NCI-H345 treated with DMSO at 0.1 percent for 48 hours (cell line): ENCODE data around the gene IL21.
"Not testable (repeated sequence)": the region's sequence is repeated elsewhere in the genome, so short reads cannot be mapped to it uniquely, and the experiment has no call there.

Source experiments
- DNase-seq: peaks from one replicate; lab custom pipeline; 2025; ENCODE audit not compliant: unreplicated experiment; lab: John Stamatoyannopoulos, UW

Gene IL21

DNA sequence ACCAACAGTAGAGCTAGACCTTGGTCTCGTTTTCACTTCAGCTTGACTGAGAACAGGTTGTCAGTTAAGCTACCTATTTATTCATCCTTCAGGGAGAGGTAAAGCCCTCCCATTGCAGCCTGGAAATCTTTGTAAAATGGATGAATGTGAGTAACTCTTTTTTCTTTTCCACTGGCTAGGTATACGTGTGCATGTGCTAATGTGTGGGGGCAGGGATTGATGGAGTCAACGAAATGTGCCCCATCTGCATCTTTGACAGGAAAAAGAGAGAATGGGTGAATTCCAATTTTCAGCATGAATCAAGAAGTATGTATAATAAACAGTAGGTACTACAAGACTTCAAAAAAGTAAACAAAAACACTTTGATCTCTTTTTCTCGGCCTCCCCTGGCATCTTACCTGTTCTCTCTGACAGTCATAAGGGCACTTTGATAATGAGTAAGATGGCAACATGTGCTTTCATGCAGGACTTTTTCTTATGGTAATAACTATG lies at the start of gene IL21:
IL21 (minus strand) TSS at position 51 of the 492 bp plus-strand sequence. CDS start 55 bp downstream, outside the sequence.
- DNase-seq: no peak

DNA sequence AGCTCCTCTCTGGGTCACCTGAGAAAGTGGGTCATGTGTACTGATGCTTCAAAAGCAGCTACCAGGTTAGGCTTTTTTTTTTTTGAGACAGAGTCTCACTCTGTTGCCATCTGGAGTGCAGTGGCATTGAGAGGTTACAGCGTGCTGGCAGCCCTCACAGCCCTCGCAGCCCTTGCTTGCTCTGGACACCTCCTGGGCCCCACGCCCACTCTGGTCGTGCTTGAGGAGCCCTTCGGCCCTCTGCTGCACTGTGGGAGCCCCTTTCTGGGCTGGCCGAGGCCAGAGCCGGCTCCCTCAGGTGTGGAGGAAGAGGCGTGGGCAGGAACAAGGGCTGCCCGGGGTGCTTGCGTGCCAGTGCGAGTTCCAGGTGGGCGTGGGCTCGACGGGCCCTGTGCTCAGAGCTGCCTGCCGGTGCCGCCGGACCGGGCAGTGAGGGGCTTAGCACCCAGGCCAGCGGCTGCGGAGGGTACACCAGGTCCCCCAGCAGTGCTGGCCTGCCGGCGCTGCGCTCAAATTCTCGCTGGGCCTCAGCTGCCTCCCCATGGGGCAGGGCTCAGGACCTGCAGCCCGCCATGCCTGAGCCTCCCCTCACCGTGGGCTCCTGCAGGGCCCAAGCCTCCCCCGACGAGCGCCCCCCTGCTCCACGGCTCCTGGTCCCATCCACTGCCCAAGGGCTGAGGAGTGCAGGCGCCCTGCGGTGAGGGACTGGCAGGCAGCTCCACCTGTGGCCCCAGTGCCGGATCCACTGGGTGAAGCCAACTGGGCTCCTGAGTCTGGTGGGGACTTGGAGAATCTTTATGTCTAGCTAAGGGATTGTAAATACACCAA lies 49.3 kb upstream of the IL21 start:
- no peak for DNase-seq

DNA sequence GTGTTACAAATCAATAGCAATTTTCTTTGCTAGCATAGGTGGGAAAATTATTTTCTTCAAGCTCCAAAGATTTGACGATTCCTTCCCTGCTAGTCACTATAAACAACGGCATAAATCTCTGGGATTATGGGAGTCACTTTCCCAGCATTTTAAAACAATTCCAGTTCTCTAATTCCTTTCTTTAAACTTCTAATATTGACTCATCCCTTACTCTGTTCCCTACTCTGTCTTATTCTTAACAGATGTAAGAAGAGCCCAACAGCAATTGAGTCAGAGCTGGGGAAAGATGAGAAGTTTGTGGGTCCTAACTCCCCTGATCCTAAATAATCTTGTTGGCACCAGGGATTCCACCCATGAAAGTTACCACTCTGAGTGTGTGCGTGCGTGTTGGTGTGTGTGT lies 47.4 kb upstream of the IL21 start:
- no peak for DNase-seq

DNA sequence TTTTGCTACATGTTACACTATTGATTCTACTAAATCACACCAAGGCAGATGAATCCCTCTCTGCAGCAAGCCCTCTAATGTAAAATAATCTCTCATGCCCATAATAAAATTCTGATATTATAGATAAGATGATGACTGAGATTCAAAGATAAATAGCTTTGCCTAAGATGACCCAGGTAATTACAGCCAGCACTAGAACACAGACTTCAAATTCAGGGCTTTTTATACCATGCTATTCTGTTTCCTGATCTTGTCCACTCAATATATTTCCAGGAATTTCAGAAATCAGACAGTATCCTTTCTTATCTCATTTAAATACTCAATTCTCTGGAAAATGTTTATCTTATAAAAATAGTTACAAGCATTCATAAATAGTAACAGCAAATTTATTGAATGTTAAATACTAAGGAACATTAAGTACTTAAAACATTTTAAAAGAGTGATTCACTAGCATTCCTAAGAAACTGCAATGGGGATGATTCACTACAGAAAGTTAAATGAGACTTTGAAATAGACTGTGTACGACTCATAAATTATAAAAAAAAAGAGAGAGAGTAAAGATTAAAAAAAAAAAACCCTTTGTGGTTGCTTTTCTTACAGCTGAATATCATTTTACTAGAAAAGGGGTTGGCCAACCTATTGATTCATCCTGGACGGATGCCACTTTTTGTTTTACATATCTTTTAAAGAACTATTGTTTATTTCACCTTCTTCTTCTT lies 45.8 kb upstream of the IL21 start:
- no peak for DNase-seq

DNA sequence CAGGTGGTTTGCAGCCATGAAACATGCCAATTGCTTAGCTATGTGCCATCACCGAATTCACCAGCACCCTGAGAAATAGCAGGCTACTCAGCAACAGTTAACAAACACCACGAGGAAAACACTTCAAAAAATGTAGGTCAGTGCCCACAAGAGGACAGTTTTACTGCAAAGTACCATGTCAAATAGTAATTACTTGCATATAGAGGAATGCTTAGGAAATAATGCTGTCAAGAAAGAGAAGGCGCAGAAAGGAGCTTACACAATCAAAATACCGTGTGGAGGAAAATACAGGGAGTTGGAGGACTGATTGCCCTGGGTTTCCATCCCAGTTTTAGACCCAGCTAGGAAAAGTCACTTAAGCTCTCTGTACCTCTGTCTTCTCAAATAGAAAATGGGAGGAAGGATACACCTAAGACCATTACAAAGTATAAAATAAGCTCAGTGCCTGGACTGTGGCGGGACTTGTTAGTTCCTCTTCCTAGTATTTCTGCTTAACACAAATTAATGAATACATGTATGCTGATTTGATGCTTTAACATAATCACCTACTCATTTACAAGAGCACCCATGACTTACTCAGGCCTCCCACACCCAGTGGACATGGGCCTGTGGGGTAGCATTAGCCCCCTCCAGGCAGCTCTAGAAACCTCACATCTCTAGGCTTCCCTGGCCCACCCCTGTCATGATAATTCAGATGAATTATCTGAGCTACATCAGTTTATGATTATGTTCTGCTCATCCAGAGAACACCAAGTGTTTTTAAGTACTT lies 44.5 kb upstream of the IL21 start:
- no peak for DNase-seq

DNA sequence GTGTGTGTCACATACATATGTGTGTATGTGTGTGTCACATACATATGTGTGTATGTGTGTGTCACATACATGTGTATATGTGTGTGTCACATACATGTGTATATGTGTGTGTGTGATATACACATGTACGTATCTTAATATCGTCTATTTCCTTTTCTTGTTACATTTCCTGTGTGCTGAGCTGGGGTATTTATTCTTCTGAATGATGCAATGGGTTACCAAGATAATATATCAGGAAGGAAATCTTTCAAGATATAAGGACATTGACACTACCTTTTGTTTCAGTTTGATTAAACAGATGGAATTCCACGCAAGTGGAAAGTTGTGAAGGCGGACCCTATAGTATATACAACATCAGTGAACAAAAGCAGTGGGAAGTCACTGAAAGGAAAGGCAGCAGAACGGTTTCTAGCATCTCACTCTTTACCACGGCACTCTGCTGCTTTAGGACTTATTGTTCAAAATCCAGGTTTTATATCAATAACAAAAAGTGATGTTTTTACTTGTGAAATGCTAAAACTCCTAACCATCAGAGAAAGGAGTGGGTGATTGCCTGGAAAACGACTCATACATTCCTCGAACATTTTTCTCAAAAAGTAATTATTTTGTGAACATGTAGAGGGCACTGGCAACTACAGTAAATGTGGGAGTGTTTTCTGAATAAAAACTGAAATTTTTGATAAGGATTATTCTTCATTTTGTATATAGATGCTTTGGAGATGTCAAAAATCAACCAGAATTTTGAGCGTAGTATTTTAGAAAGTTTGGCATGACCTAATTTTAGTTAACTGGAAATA lies 43.1 kb upstream of the IL21 start:
- DNase-seq: no peak

DNA sequence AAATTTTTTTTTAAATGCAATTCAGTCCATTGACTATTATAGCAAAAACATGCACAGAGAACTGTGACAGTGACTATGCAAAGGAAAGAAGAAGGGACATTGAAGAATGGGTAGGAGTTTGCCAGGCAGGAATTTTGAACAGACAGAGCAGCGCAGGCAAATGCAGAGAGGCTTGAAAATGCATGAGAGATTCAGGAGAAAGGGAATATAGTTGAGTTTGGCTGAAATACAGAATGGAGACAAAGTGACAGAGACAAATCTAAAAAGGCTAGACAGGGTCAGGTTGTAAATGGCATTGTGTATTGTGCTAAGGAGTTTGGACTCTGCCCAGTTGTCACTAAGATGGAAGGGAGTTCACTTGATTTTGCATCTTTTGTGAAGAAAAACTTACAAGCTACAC lies 42.4 kb upstream of the IL21 start:
- no peak for DNase-seq

DNA sequence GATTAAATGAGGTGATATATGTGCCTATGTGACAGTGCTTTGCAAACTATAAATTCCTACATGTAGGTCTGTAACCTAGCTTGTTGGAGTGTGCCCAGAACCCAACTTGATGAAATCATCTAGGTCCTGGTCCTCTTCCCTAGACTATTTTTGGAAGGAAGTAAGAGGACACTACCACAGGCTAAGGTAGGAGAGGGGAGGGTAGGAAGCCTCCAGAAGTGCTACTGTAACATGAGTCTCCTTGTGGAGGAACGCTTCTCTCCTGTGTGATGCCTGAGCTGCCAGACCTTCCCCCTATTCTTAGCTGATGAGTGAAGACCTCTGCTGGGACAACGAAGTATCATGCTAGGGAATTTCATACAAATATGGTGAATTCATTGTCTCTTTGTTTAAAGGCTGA lies 41.8 kb upstream of the IL21 start:
- DNase-seq: no peak

DNA sequence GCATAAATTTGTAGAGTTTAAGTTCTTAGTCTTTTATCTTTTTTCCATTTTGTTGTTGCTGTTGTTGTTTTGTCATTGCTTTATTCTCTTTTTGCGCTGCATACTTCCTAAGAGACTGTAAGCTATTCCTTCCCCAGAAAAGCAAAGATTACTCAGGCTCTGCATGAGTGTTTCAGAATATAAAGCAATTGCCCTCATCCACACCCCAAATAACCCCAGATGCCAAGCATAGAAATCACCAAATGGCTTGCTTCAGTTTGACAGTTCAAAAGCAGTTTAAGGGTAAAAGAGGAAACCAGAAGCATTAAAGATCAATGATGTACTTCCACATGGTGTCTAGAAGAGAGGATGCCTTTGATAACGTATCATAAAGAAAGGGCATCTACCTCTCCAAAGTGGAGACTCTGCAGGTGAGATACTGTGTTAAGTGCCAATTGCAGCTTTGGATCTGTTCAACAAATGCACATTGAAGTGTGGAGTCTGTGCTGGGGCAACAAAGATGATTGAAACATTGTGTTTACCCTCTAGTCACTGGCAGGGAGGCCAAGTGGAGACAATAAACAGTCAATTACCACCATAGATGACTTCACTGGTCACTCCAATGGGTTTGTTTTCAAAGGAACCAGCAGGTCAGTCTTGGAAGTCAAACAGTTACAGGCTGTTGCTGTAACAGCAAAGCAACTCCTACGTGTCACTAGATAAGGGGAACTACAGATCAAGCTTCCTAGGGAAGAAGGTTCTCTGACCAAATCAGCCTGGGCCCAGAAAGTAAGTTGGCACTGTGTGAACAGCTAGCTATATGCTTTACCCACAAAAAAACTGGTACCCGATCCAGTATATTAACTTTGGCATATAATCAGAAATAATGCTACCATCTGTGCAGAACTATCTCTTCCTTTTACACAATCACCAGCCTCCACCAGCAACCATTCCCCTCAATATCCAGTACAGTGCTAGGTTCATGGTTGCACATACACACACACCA lies 40.6 kb upstream of the IL21 start:
- DNase-seq: no peak

DNA sequence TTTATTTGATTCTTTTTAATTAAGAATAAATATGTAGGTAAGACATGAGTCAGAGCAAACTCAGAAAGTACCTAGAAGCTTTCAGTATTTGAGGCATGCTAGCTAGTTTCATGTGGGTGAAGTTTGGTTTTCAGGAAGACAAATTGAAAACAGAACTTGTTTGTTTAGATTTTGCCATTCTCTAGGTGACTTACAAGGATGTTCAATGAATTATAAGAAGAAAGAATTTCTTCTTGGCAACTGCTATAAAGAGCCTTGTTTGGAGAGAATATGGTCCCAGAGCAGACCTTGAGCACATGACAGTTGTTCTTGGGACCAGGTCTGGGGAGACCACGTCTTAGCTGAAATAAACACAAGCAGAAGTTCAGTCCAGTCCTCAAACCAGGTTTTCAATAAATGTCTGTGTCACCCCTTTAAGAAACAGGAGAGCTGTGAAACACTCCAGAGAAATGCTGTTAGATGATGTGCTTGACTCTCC lies 38.0 kb upstream of the IL21 start:
- no peak for DNase-seq

DNA sequence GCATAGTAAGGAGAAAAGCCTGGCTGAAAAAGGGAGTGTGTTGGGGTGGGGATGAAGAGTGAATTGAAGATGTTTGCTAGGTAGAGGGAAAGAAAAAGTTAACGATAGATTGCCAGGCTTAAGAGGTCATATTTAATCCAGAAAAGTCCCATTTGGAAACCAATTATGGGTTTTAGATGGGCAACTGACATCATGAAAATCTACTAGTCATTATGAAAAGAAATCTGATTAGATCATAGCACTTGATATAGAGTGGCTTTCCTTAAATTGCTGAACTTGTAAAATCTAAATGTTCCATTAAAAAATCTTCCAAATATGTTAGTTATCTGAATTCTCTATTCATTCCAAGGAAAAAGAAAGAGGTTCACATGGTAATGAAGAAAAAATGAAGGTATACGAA lies 37.5 kb upstream of the IL21 start:
- no peak for DNase-seq

DNA sequence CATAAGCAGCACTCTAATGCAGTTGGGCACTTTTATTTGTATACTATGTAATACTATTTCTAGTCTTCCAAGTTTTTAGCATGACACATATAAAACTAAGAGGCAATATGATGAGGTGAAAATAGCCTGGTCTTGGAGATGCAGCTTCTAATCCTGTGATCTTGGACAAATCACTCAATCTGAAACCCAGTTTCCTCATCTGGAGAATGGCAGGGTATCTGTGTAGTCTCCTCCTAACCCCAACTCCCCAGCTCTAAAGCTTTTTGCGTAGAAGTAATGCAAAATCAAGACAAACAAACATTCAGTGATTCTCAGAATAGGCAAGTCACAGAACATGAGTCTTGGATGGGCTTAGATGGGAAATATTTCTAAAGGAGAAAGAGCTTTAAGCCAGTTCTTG lies 36.7 kb upstream of the IL21 start:
- no peak for DNase-seq

DNA sequence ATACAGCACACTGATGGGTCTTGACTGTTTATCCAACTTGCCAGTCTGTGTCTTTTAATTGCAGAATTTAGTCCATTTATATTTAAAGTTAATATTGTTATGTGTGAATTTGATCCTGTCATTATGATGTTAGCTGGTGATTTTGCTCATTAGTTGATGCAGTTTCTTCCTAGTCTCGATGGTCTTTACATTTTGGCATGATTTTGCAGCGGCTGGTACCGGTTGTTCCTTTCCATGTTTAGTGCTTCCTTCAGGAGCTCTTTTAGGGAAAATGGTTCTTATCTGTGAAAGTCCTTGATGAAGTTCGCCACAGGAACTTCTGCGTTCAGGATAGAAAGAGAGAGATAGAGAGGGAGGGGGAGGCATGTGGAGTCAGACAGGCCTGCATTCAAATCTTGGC lies 35.7 kb upstream of the IL21 start:
- not testable (repeated sequence) for DNase-seq

DNA sequence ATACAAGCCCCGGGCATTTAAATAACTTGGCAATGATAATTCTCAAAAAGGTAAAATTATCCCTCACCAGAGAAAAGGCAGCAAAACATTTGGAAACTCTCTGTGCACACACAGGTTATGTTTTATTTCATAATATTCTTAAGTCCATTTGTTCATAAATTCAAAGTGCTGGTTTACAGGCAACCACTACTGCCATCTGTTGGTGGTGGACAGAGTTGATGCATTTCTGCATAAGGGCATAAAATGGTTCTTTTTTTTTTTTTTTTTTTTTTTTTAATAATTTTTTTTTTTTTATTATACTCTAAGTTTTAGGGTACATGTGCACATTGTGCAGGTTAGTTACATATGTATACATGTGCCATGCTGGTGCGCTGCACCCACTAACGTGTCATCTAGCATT lies 31.5 kb upstream of the IL21 start:
- DNase-seq: no peak

DNA sequence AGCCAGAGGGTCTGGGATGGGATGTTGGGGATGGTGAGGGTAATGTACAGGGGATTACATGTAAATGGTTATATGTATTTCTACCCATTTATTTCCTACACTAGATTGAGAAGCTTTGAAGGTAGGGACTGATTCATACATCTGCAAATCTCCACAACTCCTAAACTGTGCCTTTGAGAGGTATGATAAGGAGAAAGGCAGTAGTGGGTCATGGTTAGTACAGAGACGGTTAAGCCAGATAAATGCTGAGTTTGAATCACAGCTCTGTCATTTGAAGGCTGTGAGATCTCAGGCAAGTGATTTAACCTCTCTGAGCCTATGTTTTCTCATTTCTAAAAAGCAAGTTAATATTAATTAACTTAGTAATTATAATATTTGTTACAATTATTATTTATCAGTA lies 29.3 kb upstream of the IL21 start:
- no peak for DNase-seq

DNA sequence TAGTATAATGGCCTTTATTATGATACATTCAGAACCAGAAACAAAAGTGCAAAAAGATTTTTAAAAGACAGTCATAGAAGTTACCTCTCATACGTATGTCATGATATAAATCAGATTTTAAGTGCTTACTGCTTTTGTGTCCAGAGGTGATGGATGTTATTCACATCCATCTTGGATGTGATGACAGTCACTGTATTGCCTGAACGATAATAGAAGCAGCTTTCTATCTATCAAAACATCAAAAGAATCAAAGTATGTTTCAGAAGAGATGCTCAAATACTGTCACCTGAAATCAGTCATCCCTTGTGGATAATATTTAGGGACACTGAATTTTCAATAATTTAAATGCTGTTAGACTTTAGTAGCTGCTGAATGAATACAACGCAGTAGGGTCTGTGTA lies 26.8 kb upstream of the IL21 start:
- no peak for DNase-seq

DNA sequence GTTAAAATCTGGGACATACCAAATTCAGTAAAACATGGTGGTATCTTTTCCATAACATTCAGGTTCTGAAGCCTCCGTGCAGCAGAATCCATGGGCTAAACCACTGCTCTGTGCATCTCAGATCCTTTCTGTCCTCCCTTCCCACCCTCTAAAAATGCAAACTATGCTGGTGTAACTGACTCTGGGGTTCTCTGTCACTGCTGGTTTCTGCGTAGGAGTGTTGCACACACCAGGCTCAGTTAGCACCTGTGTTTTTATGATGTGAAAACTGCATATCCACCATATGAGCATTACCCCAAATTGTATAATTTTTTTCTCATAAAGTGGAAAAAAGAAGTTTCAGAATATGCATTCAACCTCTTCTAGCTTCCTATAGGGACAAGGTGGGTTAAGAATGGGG lies 22.4 kb upstream of the IL21 start:
- no peak for DNase-seq

DNA sequence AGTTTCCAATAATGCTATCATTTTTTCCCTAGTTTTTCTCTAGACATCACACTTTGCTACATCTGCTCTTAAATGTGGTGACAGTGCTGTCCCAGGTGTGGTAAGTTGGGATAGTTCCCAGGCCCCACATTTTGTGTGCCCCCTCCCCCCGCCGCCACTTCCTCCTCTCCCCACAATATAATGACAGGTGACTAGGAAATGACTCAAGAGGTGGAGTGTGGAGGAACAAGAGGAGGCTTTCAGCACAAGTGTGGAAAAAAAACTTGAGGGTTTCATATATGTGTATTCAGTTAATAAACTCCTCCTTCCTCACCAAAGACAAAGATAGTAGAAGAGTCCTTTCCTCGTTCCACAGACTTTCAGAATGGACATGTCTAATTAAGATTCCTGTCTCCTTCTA lies 18.3 kb upstream of the IL21 start:
- no peak for DNase-seq

DNA sequence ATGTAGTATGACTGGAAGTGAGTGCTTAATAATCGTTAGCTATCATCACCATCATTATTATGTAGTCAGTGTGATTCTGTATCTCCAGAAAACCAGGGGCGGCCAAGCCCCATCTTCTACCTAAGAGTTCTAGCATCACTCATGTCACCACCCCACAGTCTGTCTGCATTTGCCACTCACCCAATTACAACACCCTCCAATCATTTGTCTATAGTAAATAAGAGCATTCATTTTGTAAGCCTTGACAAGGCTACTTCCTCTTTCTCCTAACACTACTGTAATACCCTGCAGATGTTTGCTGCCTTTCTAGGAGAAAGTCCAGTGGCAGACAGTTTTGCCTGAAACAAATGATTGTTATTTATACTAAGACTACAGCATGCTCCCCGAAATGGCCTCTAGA lies 15.8 kb upstream of the IL21 start:
- no peak for DNase-seq

DNA sequence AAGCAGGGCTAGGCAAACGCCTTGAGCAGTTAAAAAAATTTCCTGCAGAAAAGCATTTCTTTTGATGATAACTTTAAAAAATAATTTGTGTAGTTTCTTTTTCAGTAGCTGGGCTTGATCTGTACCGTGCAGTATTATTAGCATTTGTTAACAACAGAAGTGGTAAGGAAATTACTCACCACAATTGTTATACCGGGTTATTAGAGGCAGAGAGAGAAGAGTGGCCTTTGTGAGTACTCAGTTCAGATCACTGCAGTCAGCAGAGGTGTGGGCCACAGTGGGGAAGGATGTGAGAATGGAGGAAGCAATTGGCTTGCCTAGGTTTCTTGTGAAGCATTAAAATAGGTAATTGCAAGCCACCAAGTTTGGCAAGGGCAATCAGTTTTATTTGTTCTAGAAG lies 14.3 kb upstream of the IL21 start:
- DNase-seq: no peak
